ENCODE results near the gene GORASP1. TPM values are rescaled to one million over a fixed set of nuclear protein-coding genes. Genes with fewer than 3 reads are reported as not detected.

GORASP1 gene
- total RNA-seq, 1 experiment from 2014 or later: 50.2 TPM

DNA sequence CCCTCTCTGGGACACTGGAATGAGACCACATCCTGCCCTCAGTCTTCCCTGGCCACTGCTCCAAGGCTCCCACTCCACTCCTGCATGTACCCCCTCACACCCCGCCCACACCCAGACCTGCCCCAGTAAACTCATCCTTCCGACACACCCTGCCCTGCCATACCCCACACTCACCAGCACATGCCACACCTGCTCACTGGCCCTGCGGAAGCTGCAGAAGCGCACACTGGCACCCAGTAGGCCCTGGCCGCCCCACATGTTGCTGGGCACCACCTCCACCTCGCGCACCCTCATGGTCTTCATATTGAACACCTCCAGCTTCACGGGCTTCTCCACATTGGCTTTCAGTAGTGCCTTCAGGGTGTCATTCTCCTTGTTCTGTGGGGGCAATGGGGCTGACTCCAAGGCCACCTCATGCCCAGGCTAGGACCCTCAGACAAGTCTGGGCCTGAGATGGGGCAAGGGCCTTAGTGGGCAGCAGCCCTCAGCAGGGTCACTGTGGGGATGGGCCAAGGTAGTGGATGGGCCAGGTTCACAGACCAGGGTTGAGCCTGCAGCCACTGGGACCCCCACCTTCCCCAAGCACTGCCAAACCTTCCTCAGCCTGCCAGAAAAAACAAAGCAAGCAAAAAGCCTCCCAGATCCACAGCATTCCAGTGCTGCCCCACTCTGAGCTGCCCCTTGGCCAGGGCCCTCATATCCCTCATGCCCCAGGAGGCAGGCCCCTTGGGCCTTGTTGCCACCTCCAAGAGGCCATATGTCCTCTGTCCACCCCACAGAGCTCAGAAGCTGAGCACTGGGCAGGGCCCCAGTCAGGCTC is 4.7 kb downstream of the GORASP1 start:
- no peak for DNase-seq (ENCODE audit: low read depth)

DNA sequence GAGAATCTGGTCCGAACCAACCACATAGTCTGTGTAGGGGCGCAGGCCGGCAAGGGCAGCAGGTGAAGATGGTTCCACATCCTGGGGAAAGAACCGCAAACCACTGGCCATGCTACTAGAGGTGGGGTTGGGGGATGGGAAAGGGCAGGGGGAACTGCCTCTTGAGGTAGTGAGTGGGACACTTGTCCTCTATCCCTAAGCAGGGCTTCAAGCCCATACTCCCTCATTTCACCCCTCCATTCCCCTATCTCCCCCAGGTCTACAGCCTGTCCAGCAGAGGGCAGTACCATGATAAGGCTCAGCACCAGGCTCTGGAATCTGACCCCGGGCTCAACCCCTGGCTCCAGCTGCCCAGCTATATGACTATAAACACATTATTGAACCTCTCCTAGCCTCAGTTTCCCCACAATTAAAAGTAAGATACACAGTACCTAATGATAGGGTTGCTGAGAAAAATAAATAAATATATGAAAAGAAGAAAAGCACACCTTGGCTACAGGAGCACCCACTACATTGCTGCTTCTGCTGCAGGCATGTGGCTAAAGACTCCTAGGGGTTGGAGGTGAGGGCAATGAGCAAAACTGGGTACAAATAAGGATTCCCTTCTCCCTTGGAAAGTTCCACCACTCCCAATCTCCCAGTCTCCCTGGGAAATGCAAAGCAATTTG is 6.3 kb downstream of the GORASP1 start:
- peak; percentile 33 for DNase-seq (ENCODE audit: low read depth)

DNA sequence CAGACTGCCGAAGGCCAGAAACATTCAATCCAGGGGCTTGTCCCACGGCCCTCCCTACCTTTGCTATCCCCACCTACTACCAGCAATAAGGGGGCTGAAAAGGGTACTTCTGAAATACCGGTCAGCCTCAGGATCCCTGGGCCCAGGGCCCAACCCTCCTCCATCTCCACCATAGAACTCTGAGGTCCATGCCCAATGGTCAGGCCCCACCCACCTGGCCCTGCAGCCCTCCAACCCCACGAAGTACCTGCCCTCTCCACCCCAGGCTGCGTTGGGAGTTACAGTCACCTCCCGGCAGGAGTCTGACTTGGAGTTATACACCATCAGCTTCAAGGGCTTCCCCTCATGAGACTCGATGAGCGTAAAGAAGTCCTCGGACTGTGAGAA is 6.9 kb downstream of the GORASP1 start:
- DNase-seq (ENCODE audit: low read depth): no peak

DNA sequence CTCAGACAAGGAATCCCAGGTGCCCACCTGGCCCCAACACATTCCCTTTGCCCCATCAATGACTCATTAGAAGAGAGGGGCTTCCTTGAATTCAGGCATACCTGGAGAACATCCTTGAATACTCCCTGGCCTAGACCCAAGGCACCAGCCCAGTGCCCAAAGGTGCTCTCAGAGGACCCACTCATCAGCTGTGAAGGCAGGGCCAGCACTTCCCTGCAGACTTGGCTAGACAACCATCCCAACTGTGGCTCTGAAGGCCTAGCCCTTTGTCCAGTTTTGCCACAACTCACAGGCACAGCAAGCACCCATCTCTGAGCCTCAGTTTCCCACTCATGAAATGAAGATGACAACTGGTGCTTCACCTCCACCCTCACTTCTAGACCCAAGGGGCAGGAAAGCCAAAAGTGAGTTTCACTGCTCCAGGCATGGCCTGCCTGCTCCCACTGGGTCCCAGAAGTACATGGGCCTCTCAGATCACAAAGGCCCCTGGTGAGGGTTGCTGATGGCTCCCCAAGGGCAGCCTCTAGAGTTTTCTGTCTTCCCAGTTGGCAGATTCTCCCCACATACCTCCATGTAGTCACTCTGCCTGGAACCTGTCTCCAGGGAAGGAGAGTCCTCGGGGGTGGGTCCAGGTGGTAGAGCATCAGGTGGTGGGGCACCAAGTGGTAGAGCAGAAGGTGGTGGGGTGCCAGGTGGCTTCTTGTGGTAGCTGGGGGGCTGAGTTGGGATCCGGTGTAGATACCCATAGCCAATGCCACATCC is 7.5 kb downstream of the GORASP1 start:
- DNase-seq (ENCODE audit: low read depth): no peak

DNA sequence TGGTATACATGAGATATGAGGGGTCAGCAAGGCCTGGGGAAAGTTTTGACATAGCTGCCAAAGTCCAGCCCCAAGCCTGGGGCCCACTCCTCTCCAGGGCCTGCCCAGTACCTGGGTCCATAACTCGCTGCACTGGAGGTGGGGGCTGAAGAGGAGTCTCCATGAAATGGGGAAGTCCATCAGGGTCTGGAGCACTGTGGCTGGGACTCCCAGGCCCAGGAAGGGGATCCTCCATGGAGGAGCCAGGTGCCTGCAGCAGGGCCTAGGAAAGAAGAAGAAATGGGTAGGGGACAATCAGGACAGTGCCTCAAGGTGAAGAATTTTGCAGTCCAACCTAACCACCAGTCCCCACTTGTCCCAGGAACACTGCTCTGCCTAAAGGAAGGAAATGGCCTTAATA is 8.2 kb downstream of the GORASP1 start:
- no peak for DNase-seq (ENCODE audit: low read depth)

DNA sequence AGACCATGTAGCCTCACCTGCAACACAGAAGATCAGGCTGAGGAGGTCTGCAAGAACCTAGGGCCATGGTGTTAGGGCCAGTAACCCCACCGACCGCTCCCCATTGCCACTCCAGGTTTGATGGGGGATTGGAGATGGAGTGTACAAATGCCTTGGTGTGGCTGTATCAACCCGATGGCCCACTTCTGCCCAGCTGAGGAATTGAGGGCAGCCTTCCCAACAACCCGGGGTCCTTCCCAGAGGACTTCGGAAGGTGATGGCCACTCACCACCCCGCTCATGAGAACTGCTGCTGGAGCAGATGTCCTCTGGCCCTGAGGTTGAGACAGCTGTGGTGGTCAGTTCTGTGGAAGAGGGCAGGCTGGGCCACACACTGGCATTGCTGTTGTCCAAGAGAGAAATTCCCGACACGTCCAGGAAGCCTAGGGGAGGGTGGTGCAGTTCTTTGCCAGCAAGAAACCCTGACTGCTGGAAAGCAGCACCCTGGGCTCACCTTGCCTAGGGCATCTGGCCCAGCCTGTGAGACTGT is 8.9 kb downstream of the GORASP1 start:
- no peak for DNase-seq (ENCODE audit: low read depth)

DNA sequence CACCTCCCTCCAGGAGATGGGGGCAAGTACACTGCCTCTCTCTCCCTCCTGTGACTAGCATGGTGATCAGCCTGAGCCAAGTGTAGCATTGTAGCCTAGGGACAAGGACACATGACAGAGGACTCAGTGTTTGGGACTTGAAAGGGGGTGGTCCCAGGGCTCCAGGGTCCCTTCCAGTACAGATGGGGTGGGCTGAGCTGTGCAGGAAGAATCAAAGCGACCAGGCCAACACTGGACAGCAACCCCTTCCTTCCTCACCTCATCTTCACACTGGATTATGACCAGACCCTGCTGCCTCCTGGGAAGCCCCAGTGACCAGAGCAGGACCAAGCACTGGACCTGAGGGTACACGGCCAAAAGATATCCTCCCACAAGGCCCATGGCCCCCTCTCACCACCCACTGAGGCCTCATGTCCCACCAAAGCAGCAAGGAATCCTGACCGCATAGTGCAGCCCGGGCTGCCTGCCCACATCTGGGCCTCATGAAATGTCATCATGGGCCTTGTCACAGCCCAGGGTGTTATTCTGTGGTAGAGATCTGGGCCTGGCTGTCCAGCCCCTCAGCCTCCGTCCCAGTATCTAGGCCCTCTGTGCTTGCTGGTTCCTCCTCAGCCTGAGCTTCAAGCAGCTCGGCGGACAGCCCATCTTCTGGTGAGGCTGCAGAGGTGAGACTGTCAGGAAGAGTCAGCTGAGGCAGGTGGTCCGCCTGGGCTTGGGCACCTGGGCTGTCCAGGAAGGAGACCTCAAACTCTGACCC is 9.5 kb downstream of the GORASP1 start:
- DNase-seq (ENCODE audit: low read depth): no peak

DNA sequence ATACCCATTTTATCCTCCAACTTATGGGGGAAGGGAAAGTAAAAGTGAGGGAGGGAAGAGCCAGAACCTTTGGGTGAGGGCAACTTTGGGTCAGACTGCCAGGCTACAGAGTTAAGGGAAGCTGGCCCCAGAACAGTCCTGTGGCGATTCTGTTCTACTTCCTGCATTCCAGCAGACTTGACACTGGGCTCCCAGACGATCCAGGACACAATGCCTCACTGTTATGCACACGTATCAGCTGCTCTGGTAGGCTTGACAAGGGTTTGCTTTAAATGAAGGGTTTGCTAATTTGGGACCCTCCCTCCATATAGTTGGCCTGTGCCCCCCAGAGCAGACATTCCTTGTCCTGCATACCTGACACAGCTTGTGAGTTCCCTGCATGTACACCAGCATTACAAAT is 10.7 kb downstream of the GORASP1 start:
- DNase-seq (ENCODE audit: low read depth): no peak

DNA sequence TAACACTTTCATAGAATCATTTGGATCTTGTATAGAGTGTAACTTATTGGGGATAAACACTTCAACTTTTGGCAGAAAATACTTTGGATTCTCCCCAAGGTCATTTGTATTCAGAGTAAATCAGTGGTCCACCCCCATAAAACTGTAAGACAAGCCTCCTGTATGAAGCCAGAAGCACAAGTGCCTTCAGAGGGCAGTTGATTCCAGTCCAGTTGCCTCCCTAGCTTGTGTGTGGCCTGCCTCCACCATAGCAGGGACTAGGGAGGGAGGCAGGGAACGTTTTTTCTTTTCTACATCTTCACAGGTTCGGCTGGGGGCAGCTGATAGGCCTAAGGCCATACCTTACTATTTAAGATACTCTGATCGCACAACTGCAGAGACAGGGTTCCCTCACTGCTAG is 11.6 kb downstream of the GORASP1 start:
- no peak for DNase-seq (ENCODE audit: low read depth)

DNA sequence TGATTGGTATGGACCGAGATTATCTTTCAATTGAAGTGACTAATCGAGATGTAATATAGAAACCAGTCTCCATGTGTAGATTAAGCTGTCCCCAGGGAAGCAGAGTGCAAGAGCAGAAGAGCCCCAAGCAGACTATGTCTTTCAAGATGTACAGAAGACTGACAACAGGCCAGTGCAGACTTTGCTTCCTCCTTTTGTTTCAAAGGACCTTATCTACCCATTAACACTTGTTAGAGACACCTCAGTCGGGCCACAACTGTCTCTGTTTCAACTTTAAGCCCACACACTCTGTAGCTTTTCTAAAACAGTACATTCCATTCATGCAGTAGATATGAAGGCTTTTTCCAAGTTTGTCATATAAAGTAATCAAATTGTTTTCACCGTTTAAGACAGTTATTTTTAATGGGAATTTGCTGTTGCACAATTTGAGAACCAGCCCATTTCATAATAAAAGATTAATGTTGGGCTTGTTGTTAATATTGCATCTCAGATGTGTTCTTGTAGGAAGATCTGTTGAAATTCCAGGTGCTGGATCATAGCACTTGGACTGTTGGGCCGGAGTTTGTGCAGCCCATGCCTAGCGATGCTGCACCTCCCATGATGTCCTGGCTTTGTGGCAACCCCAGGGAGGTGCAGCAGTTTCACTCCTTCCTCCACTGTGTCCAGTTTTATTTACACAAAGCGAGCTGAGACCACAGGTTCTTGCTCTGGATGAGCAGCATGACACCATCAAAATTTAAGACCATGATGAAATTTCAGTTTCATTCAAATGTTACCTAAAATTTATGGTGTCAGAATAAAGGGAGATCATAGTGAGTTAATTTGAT is 12.4 kb downstream of the GORASP1 start:
- no peak for DNase-seq (ENCODE audit: low read depth)

DNA sequence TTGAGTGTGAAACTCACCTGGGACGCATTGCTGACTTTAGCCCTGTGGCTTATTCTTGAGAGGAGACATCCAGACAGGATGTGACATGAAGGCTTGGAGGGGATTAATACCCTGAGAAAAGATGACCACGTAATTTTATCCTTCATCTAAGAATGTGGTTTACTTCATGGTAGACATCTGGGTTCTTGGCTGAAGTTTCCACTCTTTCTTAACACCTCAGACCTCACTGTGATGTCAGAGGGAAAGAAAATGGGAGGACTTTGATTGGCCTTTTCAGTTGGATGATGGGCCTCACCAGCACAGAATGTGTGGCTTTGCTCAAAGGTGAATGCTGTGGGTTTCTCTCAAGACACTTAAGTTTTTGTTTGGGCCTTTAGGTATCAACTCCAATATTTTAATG is 16.5 kb downstream of the GORASP1 start:
- DNase-seq (ENCODE audit: low read depth): peak; percentile 43

DNA sequence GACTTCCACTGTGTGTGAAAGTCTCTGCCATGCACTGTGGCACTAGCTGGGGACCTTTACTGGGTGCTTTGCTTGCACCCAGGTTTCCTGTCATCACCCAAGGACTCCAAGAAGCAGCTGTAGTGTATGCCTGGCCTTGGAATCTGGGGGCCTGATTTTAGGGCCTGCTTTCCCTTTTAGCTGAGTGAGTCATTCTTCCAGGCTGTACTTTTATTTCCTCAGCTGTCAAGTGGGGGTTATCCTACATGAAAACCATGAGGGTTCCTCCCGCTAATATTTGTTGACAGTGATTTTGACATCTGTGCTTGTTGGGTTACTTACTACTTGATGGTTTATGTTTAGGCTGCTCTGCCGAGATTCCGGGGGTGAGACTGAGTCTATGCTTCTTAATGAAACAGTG is 18.5 kb downstream of the GORASP1 start:
- DNase-seq (ENCODE audit: low read depth): peak; percentile 91

DNA sequence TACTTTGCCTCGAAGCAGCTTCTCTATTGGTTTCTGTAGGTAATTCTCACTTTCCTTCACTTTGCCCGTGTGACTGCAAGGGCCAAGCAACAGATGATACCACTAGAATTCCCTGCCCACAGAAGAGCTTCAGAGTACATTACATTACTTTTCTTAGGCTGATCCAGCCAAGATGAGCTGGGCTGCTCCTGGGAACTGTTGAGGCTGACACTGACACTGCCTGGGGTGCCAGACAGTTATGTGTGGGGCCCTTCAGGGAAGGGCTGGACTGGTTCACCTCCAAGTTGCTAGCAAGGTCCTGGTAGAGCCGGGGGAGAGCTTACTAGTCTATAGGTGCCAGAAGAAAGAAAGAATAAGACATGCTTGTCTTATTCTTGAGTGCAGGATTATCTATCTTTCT is 19.0 kb downstream of the GORASP1 start:
- DNase-seq (ENCODE audit: low read depth): no peak

DNA sequence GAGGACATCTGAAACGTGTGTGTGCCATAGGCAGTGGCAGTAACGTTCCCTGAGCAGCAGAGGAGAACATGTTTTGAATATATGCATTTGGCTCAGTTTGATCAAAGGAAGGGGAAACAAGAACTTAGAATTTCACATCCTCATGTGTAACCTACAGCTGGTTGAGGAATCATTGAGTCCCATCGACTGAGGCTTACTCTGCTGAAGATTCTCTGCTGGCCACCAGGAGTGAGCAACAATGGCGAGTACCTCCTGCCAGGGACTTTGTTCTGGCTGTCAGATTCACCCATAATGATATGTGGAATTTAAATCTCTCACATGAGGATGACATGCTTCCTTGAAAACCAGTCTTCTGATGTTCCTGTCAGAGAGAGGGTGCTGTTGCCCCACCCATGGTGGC is 21.3 kb downstream of the GORASP1 start:
- DNase-seq (ENCODE audit: low read depth): no peak

DNA sequence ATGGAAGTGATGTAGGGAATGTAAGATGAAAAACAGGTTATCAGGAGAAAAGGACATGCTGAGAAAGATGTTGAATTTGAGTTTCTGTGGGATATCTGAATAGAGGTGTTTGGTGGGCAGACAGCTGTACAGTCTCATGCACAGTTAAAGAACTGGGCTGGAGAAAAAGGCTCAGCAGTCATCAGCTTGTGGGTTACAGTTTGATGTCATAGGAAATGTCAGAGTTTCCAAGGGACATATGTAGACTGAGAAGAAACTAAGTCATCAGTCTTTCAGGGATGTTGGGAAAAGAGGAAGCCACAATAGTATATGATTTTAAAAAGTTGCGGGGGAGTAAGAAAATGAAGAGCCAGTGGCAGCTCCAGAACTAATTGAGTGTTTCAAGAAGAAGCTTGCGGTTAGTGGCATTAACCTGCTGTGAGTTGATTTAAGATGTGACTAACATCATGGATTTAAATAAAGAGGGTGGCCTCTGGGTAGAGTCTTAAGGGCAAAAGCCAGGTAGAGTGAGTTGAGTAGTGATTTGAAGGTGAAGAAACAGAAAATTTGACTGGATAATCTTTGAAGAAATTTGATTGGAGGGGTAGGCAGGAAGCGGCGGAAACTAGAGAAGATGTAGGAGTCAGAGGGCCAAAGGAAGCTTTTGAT is 24.6 kb downstream of the GORASP1 start:
- DNase-seq (ENCODE audit: low read depth): no peak

DNA sequence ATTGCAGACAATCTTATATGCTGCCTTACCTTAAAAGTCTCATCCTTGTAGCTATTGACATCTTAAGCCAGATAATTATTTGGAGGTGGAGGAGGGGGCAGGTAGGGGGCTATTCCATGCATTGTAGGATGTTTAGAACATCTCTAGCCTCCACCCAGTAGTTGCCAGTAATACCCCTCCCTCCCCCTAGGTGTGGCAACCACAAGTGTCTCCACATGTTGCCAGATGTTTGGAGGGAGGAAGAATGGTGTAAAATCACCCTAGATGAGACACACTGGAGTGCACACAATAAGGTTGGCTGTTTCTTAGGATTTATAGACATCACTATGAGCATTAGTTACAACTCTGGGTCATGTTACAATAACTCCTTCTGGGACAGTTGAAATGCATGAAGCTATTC is 27.4 kb downstream of the GORASP1 start:
- DNase-seq (ENCODE audit: low read depth): no peak

DNA sequence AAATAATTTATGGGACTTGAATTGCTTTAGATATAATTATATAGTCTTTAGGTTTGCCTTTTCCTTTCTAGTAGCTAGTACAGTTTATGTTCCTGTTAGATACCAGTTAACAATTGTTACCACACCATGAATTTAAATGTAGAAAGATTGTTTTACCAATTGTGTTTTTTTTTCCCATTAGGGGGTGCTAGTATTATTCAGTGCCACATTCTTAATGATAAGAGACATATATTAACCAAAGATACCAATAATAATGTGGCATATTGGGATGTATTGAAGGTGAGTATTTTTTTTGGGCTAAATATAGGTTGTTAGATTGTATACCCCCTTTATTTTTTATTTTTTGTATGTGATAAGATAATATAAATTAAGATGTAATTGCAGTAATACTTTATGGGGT is 27.9 kb downstream of the GORASP1 start:
- DNase-seq (ENCODE audit: low read depth): no peak

DNA sequence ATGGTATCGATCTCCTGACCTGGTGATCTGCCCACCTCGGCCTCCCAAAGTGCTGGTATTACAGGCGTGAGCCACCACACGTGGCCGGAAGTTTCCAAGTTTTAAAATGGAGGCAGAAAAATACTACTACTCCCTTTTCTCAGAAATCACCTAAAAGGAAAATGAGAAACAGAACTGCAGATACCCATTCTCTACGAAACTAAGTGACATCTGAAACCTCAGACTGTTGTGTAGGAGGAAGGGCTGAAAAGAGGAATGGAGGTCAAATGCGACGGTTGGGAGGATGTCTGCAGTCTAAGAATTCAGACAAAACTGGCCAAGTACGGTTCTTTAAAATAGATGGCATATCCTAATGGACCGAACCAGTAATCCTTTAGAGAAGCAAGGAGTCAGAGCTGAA is 31.5 kb downstream of the GORASP1 start:
- no peak for DNase-seq (ENCODE audit: low read depth)

DNA sequence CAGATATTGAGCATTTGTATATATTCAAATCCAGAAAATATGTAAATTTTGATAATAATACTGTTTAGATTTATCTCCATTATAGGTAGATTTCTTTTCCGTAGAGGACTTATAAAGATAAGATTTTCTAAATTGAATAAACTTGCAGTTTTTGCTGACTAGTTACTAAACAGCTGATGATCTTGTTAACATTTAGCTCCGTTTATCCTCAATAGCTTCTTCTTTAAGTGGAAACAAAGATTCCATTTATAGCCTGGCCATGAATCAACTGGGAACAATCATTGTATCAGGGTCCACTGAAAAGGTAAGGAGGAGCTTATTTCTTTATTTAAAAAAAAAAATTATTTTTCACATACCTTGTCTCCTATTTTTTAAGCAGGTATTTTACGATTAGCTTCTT is 38.9 kb downstream of the GORASP1 start:
- no peak for DNase-seq (ENCODE audit: low read depth)

DNA sequence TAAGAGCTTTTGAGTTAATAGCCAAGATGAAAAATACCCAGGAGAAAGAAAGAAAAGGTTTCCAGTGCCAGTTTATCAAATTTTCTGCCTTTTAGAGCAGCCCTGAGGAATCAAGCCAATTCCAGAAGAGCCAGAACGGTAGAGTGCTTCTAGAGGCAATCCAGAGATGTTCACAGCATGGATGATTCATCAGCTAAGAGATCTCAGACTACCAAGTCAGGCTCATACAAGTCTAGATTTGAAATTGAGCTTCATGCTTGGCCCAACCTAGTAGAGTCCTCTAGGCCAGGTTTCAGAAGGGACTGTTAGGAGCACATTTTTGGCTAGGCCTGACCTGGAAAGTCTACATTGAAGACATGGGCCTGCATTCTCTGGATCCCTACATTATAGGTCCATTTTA is 40.1 kb downstream of the GORASP1 start:
- no peak for DNase-seq (ENCODE audit: low read depth)
